GM13977 (cell line): Measurements from ENCODE around the gene MIGA2.

Source experiments
- DNase-seq: peaks from one replicate; pipeline ENCODE4 v3.0.0; 2012; ENCODE audit warnings: low spot score
- CTCF ChIP-seq: IDR thresholded peaks from 2 replicates; pipeline ENCODE4 v1.5.1; 2012; ENCODE audit warnings: mild to moderate bottlenecking, control low read depth; ENCODE audit not compliant: insufficient read depth; ENCODE audit errors: extremely low read depth, missing control alignments
- in situ Hi-C: fragments of 300-500 bp; cut with MboI; formaldehyde crosslinking; loops from one replicate; pipeline ENCODE4 v1.12.0; 2022; ENCODE audit warnings: low sequenced_read_pairs, low pct_unique_long_range_greater_than_20kb, mixed read lengths, inconsistent platforms; ENCODE audit not compliant: unreplicated experiment

The MIGA2 gene

GRCh38 chr9:129053020-129053419 lies 16.6 kb downstream of the MIGA2 start:
- in situ Hi-C loops: no loop called here
- DNase-seq: no peak
- TF ChIP-seq CTCF: no peak

GRCh38 chr9:129054163-129054851 lies 17.9 kb downstream of the MIGA2 start:
- in situ Hi-C loops: no loop called here
- DNase-seq: no peak
- no peak for TF ChIP-seq CTCF

DNA sequence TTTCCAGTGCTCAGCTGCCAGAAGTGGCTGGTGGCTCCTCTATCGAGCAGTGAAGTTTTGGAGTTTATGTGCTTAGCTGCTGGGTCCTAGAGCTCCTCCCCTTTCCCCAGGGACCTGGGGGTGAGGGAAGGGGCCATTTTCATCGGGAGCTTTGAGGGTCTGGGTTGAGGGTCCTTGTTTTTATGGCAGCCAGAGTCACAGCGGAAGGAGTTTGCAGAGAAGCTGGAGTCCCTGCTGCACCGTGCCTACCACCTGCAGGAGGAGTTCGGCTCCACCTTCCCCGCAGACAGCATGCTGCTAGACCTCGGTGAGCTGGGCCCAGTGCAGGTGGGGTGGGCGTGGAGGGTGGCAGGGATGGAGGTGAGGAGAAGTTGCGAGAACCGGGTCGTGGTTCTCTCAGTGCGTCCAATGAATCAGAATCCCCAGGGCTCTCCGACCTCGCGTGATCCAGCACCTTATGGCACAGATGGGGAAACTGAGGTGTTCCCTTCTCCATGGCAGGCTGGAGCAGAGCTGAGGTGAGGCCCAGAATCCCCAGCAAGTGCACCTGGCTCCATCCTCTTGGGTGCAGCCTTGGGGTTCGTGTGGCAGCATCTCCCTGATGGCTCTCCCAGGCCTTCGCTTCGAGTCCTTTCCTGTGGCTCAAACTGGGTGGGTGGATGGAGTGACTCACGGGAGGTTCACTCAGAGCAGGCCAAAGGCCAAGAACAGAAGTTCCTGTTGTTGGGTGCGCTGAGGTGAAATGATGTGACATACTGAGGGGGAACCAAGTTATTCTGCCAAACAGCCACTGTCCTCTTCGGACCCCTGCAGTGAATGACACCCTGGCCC lies 22.8 kb downstream of the MIGA2 start:
- DNase-seq: no peak

GRCh38 chr9:129059796-129060785 lies 23.7 kb downstream of the MIGA2 start:
- no peak for DNase-seq
- in situ Hi-C loops: no loop called here
- no peak for TF ChIP-seq CTCF

More for the DNA sequence above, 22.8 kb downstream of the MIGA2 start:
- in situ Hi-C loops: no loop called here
- TF ChIP-seq CTCF: no peak

GRCh38 chr9:129060991-129061390 lies 24.6 kb downstream of the MIGA2 start:
- no peak for DNase-seq
- in situ Hi-C loops: no loop called here
- TF ChIP-seq CTCF: no peak

DNA sequence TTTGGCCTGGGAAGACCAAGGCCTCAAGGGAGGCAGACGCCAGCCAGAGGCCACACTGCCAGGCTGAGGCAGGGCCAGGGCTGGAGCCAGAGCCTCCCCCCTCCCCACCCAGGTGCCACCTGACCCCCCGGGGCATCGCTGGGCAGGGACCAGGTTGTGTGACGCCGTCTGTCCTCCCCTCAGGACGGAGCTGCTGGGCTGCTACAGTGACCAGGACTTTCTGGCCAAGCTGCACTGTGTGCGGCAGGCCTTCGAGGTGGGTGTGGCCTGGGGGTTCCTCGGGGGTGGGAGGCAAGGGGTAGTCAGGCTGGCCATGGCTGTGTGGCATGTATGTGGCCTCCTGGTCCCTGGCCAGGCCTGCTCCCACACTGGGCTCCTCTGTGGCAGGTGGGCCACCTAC lies 26.6 kb downstream of the MIGA2 start:
- in situ Hi-C loops: no loop called here

More for the DNA sequence above, 26.6 kb downstream of the MIGA2 start:
- TF ChIP-seq CTCF: no peak
- no peak for DNase-seq
